GM19467 (cell line): Measurements from ENCODE around the gene FSCN2.

Experiments
- ATAC-seq: cut with Tn5 transposase; IDR thresholded peaks from one replicate; pipeline ENCODE4 v1.9.1; 2021; ENCODE audit warnings: mild to moderate bottlenecking, moderate library complexity; ENCODE audit not compliant: unreplicated experiment

Gene FSCN2, protein sequence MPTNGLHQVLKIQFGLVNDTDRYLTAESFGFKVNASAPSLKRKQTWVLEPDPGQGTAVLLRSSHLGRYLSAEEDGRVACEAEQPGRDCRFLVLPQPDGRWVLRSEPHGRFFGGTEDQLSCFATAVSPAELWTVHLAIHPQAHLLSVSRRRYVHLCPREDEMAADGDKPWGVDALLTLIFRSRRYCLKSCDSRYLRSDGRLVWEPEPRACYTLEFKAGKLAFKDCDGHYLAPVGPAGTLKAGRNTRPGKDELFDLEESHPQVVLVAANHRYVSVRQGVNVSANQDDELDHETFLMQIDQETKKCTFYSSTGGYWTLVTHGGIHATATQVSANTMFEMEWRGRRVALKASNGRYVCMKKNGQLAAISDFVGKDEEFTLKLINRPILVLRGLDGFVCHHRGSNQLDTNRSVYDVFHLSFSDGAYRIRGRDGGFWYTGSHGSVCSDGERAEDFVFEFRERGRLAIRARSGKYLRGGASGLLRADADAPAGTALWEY

DNA sequence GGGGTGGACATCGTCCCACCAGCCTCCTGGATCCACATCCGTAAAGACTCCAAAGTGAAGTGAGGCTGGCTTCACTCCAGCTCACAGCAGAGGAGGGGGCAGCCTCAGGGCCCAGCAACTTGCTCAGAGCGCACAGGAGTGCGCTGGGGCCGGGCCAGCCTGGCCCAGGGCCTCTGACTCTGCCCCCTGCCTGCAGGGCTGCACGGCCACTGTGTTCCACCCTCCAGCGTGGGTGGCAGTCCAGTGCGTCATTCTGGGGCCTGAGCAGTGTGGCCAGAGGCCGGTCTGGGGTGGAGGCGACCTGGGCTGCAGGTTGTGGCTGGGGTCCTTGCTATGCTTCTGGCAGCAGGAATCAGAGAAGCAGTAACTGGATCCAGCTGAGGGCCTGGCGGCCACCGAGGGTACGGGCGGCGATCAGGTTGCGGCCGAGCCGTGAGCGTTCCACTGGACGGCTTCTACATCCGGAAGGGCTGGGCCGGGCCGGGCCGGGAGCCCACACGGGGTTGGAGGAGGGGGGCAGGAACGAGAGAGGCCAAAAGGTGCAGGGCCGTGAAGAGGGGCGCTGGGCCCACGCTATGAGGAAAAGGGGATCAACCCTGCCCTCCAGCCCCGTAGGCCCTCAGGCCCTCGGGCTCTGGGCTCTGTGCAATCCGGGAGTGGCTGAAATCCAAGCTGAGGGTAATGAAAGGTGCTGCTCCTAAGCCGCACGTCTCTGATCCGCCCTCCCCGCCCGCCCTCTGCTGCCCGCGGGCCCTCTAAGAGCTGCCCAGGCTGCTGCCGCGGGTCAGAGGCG is at the start of gene FSCN2:
Gene FSCN2 (plus strand): TSS at position 787 of the 793 bp plus-strand sequence. CDS start 155 bp downstream, outside the sequence.
- ATAC-seq: no peak

DNA sequence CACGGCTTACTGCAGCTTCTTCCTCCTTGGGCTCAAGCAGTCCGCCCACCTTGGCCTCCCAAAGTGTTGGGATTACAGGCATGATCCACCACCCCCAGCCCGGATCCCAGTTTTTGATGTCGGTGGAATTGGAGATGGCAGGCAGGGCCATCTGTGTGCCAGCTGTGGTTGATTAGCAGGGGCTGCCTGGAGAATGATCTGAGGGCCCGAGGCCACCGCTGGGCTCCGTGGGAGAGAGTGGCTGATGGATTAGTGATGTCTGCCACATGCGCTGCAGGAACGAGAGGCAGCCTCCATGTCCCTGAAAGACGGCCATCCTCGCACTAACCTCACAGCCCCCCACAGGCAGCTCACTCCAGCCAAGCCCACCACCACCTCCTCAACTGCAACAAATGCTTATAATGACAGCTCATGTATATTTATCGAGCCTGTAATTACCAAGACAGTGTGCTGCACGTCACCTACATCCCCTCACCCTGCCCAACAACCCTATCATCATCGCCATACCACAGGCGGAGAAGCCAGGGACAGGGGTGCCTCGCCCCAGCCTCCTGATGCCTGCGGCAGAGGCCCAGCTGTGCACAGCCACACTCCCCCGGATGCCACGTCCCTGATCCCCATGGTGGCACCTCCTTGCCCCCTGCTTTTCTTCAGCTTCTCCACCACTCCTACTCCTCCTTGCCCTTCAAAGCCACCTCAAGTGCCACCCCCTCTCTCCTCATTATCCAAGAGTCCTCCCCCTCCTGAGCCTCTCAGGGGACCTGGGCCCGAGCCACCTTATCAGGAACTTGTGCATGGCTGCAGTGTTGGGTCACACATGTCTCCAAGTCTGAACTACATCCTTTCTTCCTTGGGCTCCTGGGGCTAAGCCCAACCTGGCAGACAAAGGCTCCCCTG is 48.8 kb upstream of the FSCN2 start:
- no peak for ATAC-seq

DNA sequence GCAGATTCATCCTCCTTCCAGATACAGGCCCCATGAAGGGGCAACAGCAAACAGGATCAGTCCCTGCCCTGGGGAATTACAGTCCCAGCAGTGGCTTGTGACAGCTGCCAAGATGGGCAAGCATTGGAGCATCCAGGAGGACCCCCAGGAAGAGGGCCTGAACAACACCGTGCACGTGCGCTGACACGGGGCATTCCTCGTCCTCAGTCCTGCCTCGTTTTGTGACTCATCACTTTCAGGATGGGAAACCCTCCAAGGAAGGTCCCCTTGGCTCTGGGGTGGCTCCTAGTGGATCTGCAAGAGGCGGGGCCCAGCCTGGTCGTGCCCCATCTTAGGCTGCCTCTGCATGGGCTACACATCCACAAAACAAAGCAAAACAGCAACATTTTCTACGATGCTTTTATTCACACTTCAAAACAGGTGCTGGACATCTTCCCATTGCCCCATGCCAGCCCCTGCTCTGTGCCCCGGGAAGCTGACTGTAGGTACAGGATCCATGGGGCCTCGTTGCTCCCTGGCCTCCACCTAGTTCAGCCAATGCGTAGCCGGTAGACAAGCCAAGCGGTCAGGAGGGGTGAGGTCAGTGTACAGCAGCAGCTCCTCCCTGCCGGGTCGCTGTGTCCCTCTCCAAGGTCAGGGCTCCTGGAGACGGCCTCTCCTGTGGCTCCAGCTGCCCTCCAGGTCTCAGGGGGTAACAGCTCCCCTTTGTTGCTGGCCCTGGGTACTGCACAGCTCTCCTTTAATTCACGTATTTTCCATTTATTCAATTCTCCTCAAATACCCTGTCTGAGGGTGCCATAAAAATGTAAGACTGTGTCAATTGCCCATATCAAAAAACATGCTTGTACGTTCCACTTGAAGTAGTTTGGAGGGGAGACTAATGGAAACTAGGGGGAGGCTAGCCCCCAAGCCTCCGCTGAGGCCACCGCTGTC is 47.8 kb upstream of the FSCN2 start:
- no peak for ATAC-seq

DNA sequence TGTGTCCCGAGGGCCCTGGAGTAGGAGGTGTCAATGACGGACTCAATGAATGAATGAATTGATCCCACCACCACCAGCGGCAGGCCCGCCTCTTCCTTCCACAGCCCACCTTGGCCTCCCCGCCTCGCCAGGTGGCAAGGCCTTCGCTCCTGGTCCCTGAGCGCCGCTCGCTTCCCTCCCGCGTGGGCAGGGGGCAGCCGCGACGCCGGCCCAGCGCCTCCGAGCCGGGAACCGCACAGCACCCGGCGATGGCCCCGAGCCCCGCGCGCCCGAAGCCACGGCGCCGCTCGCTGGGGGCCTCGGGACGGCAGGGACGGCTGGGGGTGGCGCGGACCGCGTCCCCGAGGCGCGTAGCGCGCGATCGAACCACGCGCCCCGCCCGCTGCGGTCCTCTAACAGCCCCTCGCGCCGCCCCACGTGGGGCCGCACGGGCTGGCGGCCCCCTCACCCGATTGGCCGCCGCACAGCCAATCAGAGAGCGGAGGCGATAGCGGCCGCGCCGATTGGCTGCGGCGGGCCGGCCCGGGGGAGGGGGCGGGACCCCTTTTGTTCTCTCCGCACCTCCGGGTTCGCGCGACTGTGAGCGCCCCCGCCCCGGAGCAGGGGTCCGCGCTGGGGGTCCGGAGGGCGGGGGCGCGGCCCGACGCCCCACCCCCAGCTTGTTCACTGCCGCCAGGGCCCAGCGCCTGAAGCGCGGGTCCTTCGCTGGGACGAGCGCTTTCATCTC is 46.9 kb upstream of the FSCN2 start:
- no peak for ATAC-seq

DNA sequence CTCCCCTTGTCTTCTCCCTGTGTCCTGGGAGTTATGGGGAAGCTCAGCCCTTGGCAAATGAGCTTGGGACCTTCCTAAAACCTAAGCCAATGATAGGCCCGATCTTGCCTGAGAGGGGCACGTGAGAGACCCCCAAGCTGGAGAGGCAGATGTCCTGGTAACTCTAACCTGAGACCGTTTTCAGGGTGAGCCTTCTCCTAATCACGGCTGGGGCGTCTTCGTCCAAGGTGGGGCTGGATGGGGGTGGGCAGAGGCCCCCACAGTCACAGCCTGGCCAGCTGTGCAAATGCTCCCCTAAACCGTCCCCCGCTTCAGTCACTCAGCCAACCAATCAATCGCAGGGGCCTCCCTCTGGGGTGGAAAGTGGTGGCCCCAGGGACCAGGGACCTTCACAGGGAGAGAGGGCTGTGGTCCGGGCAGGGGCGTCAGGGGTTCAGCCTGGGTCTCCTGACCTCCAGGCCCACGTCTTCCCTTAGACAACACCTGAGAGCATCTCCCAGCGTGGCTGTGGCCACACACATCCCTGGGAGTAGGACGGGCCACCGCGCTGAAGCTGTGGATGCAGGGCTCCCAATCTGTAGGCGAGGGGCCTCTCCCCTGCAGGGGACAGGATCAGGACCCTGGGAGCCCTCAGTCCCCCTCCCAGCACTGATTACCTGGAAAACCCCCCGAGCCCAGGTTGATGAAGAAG is 46.2 kb upstream of the FSCN2 start:
- ATAC-seq: no peak

DNA sequence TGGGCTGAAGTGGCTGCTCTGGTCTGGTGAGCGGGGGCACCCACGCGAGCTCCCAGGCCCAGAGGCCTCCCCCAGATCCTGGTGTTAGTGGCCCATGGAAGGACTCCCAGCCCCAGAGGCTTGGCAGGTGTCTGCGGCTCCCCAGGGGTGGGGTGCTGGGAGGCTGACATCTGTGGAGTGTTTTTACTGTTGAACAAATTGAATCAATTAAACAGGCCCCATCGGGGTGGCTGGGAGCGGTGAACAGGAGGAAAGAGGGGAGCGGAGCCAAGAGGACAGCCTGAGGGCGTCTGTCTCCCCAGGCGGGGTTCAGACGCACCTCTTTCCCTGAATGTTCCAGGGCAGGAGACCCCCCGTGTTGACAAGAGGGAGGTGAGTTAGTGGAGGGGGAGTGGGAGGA is 45.5 kb upstream of the FSCN2 start:
- no peak for ATAC-seq

DNA sequence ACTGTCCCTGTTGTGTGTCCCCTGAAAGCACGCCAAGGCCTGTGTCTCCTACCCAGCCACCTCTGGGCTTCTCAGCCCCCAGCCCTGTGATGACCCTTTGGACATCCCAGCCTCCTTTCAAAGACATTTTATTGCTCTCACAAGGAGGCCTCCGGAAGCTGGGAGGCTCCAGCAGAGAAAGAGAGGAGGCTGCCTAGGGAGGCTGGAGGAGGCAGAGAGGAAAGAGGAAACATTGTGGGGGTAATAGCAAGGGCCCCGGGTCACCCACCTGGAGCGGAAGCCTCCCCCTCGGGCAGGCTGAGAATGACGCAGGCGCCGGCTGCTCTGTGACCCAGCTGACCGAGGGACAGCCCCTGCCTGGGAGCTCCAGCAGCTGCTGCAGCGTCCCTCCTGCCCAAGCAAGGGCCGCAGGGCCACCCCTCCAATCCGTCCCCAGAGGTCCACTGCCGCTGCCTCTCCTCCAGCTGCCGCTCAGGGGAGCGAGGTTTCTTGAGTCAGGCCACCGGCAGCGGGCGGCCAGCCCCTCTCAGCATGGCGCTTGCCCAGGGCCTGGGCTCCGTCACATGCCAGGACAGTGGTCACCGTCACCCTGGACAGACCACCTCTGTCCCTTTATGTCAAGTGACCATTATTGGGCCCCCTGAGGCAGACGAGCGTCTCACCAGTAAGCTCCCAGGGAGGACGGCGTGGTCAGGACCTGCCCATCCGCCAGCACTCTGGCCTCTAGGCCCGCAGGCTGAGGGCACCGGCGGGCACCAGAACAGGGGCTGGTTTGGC is 44.9 kb upstream of the FSCN2 start:
- ATAC-seq: no peak

DNA sequence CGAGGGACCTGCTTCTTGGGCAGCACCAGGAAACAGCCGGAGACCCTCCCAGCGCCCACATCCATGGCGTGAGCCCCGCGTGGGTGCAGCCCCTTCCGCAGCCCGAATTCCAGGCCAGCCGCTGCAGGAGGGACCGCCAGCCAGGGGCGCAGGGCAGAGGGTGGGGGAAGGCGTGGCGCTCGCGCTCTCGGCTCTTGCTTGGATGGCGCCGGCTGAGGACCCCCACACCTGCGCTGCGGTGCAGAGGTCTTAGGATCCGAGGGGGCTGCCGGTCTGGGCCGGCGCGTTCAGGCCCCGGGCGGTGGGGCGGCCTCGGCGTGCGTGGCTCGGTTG is 44.3 kb upstream of the FSCN2 start:
- ATAC-seq: no peak

DNA sequence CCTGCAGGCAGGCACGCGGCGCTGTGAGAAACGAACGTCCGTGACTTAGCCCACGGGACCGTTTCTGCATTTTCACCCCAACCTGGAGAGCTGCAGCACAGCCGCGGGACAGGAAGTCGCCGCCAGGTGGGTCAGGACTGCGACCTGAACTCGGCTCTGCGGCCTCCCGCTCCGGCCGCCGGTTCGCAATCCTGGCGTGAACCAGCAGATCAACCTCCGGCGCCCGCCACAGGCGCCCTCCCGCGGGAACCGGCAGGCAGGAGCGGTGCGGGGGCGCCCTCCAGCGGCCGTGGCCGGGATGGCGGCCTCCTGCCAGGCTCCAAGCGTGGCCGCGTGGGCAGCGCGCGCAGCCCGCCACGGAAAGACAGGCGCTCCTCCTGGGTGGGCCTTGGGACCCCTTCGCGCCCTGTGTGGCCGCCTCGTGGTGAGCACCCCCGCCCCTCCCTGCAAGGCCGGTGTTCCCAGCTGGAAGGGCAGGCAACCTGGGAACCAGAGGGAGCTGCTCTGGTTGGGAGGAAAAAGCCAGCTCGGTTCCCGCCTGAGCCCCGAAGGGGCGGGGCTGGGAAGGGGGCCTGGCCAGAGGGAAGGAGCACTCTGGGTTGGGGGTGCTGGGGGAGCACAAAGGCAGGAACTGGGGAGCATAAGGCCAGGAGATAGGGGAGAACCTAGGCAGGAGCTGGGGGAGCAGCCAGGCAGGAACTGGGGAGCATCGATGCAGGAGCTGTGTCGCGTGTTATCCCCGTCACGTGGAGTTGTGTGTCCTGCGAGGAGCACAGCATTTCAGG is 43.8 kb upstream of the FSCN2 start:
- peak; percentile 37 for ATAC-seq

DNA sequence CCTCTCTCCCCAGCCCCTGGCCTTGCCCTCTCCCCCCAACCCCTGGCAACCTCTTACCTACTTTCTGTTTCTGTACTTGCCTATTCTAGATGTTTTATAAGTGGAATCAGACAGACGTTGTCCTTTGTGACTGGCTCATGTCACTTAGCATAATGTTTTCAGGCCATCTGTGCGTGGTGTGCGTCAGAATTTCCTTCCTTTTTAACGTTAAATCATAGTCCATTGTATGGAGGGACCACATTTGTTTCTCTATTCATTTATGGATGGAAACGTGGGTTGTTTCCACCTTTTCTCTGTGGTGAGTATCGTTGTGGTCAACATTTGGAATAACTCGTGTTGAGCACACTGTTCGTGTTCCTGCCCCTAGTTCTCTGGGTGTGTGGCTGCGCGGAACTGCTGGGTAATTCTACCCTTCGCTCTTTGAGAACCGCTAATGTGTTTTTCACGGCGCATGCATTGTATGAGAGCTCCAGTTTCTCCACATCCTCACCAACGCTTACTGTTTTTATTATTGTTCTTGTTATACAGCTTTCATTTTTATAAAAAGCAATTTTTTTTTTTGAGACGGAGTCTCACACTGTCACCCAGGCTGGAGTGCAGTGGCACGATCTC is 41.9 kb upstream of the FSCN2 start:
- ATAC-seq: no peak

DNA sequence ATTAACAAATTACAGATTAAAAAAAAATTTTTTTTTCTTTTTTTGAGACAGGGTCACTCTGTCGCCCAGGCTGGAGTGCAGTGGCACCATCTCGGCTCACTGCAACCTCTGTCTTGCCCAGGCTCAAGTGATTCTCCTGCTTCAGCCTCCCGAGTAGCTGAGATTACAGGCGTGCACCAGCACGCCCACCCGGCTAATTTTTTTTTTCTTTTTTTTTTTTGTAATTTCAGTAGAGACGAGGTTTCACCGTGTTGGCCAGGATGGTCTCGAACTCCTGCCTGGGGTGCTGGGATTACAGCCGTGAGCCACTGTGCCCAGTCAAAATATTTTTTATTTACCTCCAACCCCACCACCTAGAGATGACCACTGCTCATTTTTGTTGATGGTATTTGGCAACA is 41.1 kb upstream of the FSCN2 start:
- ATAC-seq: no peak

DNA sequence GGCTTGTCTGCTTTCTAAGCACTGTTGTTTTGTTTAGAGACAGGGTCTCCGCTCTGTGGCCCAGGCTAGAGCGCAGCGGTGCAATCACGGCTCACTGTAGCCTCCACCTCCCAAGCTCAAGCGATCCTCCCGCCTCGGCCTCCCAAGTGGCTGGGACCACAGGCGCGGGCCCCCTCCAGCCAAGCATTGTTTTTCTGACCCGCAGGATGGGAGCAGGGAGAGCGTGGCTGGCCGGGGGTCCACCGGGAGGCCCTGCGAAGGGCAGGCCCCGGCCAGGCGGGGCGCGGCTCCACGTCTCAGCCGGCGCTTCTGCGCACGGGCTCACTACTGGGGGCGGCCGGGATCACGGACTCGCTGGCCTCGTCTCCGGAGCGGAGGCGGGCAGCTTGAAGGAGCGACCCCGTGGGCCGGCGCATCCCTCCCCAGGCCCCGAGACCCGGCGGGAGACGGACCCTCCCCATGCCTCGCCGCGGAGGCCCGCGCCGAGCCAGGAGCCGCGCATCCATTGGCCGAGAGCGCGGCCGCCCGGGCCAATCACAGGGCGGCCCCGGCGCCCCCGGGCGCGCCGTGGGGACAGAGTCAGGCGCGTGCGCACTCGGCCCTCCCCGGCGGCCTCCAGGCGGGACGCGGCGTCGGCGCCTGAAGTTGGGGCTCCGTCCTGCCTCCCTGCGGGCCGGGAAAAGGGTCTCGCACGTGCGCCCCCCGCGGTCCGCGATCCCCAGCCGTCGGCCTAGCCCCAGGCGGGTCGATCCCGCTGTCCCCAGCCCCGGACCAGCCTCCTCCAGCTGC is 40.5 kb upstream of the FSCN2 start:
- peak; percentile 57 for ATAC-seq

DNA sequence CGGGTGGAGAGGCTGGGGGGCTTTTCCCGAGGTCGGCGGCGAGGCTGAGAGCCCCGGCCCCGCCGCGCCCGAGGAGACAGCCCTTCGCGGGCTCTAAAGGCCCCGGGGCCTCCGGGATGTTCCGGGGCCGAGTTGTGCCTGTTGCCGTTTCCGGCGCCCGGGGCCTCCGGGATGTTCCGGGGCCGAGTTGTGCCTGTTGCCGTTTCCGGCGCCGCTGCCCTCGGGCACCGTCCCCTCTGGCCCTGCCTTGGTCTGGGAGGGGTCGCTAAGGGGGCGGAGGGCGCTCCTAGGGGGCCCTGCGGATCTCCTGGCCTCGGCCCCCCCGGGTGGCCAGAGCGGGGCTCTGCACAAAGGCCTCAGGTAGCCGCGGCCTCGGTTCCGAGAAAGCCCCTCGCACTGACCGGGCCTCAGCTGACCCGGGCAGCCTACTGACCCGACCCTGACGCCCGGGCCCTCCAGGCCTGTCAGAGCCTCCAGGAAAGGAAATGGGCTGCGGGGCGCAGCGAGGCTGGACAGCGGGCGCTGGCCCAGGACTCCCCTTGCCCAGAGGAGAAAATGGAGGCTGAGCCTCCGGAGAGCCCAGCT is 39.8 kb upstream of the FSCN2 start:
- no peak for ATAC-seq

DNA sequence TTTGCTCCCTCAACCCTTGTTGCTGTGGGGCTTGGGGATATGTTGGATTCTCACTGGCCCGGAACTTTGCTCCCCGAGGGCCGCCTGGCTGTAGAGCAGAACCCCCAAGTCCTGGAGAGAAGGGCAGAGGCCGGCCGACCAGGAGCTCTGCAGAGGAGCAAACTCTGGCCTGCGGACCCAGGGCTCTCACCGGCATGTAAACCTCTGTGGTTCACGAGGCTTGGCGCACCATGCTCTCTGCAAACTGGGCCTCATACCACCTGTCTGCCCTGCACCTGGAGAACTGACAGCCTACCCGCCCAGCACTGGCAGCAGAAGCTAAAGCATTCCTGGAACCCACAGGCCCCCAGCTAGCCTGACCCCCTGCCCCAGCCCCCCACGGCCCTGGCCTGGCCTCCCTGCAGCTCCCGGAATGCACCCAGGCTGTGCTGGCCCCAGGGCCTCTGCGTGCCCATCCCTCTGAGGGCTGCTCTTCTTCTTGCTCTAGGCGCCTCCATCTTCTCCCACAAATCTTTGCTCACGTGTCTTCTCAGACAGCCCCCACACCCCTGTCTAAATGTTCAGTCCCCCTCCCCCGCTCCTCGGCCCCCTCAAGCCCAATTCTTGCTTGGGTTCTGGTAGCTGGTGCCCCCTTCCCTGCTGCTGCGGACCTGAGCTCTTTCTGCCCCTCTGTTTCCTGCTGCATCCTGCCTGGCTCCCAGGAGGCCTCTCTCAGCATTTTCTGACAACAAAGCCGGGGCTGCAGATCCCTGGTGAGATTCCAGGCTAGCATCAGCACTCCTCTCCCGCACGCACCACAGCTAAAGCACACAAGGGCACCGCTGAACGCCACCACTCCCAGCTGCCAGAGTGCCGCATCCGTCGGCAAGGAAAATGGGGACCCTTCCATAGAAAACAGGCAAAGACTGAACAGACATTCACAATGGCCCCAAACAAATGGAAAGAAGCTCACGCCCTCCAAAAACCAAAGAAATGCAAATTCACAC is 38.9 kb upstream of the FSCN2 start:
- ATAC-seq: no peak
